GM12874 (cell line): ENCODE measurements around the gene DIAPH1.
A peak's percentile ranks its signal among the peaks of the same experiment; 100 is the strongest.

Experiments
- CTCF ChIP-seq: IDR thresholded peaks from 2 replicates; pipeline ENCODE4 v1.5.1; 2011; ENCODE audit warnings: low read depth, mild to moderate bottlenecking, control low read depth, low read length, moderate library complexity; ENCODE audit not compliant: insufficient read depth

The DIAPH1 gene

DNA sequence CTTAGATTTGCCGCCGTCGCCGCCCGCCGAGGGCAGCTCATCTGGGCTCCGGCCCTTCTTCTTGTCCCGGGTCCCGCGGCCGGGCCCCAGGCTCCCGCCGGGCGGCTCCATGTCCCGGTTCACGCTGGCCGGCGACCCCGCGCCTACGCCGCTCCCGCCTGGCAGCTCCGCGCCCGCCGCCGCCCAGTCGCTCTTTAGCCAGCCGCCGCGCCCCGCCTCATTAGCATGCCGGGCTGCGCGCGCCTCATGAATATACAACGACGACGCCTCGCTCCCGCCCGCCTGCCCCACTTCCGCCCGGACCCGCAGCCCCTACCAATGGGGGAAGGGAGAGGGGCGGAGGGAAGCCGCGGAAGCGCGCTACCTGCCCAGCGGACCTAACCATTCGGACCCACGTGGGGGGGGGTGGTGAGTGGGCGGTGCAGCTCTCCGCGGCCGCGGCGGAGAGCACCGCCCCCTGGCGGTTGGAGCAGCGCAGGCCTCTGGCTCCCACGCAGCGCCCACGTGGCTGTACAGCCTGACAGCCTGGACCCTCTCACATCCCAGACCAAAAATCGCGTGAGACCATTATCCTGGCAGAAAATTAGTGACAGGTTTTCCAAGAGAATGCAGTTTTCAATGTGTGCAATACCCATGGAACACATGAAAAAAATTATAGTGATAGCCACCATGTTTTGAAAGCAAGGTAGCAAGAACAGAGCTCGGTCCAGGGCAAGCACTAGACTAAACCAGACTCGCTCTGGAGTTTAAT is at the start of gene DIAPH1:
TSS of gene DIAPH1 (minus strand) at position 197 of the 751 bp plus-strand sequence. CDS start at position 111, 86 bp downstream.
- TF ChIP-seq CTCF: peak; percentile 97

GRCh38 chr5:141665995-141666940 is 47.5 kb upstream of the DIAPH1 start:
- TF ChIP-seq CTCF: no peak

DNA sequence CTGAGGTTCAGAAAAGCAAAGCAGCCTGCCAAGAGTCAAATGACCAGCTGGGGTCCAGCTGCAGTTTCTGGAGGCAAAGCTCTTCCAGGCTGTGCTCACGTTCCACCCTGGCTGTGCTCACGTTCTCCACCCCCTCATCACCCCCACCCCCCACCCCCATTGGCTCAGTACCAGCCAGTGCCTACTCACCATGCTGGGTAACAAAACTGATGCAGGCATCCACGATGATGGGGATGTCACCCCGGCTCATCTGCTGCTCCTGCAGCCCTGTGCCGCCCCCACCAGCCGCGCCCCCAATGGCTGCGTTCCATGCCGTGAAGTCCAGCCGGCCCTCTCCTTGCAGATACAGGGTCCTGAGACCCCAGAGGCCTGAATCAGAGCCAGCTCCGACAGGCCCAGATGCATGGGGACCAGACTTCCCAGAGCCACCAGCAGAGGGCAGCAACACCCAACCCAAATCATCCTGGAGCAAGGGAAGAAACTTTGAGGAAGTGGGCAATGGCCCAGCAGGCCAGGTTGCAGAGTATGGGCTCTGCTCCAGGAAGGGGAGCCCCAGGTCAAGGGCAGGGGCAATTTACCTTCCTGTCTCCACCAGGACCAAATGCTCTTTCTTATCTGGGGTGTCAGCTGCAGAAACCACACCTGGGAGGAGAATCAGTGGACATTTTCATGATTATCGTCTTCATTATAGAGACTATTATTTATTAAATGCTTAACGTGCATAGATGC is 46.1 kb upstream of the DIAPH1 start:
- TF ChIP-seq CTCF: peak; percentile 91

DNA sequence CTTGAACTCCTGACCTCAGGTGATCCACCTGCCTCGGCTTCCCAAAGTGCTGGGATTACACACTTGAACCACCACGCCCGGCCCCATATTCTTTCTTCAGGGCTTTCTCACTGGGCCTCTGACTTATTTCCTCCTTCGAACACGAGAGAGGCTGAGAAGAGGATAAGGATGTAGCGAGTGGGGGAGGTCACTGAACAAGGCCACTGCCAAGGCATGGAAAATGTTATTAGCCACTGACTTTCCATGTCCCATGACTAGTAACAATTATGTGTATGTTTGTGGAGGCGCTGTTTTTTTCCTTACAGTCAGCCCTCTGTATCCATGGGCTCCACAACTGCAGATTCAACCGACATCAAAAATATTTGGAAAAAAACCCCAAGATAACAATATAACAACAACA is 44.7 kb upstream of the DIAPH1 start:
- no peak for TF ChIP-seq CTCF

DNA sequence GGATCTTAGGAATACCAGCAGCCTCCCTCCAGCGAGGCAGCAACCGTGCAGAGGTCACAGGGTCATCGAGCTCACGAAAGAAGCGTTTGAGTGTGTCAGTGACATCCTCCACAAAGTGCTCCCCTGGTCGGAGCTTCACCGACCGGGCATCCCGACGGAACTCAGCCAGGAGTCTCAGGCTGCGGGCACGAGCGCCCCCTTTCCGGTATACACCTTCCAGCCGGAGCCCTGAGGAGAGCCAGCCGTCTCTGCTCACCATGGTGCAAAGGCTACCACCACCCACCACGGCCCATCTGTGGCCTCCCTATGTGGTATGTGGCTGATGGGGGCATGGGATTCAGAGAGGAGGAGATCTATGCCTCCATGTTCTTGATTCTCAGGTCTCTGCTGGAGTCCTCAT is 43.2 kb upstream of the DIAPH1 start:
- TF ChIP-seq CTCF: no peak

DNA sequence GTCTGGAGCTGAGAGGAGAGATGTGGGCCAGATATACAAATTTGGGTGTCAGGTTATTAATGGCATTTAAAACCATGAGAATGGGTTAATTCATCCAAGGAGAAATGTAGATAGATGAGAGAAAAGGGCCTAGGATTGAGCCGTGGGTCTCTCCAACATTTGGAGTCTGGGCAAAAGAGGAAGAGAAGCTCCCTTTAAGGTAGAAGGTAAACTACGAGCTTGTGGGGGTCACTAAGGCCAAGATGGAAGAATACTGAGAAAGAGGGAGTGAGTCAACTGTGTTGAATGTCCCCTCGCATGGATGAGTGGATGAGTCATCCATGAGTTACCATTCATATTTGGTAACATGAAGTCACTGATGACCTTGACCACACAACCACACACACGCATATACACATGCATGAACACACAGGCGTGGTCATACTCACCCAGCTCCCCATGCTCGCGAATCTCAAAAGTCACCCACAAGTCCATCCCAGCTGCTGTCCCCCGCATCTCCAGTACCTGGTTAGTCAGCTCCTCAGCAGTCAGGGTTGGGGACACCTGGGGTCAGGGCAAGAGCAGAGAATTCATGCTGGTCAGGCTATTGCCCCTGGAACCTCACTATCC is 39.2 kb upstream of the DIAPH1 start:
- TF ChIP-seq CTCF: no peak
